ENCODE results near the gene TMC5. TPM values are rescaled to one million over a fixed set of nuclear protein-coding genes. Genes with fewer than 3 reads are reported as not detected.

The TMC5 gene
- total RNA-seq, 1 experiment from 2014 or later, result 1.2 TPM

GRCh38 chr16:19479302-19479721 lies 61.6 kb downstream of the TMC5 start:
- no peak for TF ChIP-seq CTCF (conservative IDR thresholded peaks at IDR 0.05)
- no peak for DNase-seq
- no peak overlapping the region for H2BK15ac ChIP-seq (ENCODE audit: low read depth, low read length)

More at GRCh38 chr16:19479302-19479721, 61.6 kb downstream of the TMC5 start:
- no peak overlapping the region for H2BK12ac ChIP-seq (ENCODE audit: insufficient read length, low read depth, low read length)
- H2BK120ac ChIP-seq (ENCODE audit: low read depth, low read length, poor library complexity, severe bottlenecking), result no peak overlapping the region
- H4K91ac ChIP-seq (ENCODE audit: insufficient read length, low read depth, low read length), result no peak overlapping the region
- no peaks in the 10 kb centered on the region for H3K79me1 ChIP-seq (ENCODE audit: insufficient read depth, low read depth, low read length, poor library complexity, severe bottlenecking)
- peaks cover under 1% of the 10 kb centered on the region; the same call in 1 of the 2 replicates for H3K27me3 Mint-ChIP-seq (ENCODE audit: low read depth)
- no peak overlapping the region for H3K27ac Mint-ChIP-seq
- no peaks in the 10 kb centered on the region; a peak in 1 of 5 replicates for H3K9me3 Mint-ChIP-seq
- H3K4me3 Mint-ChIP-seq, result no peak overlapping the region
- H3K9me3 ChIP-seq (ENCODE audit: control insufficient read depth, low read depth, low read length), result no peaks in the 10 kb centered on the region
- H3K14ac ChIP-seq (ENCODE audit: insufficient read depth, low read length), result no peak overlapping the region
- no peak overlapping the region for H2AK5ac ChIP-seq (ENCODE audit: insufficient read length, low read length)
- H3K36me3 Mint-ChIP-seq (ENCODE audit: insufficient read depth in 1 of 3, low read depth in 3 of 3), result peaks cover 0 to 2% (median 0%) of the 10 kb centered on the region in 3 experiments; a peak in 2 of 7 replicates
- no peaks in the 10 kb centered on the region for H3K79me2 ChIP-seq (ENCODE audit: insufficient read depth, low read length)
- H3T11ph ChIP-seq (ENCODE audit: low read length), result no peak overlapping the region
- no peak overlapping the region for H2BK20ac ChIP-seq (ENCODE audit: low read depth, low read length, poor library complexity, severe bottlenecking)
- WGBS (ENCODE audit: extremely low coverage, insufficient read length, low lambda C conversion rate), result no CpG with 5 or more reads among the region's 3 CpGs
- H3K9ac ChIP-seq (ENCODE audit: extremely low read depth, insufficient read length, low read length), result no peak overlapping the region
- no peak overlapping the region for H3K23ac ChIP-seq (ENCODE audit: insufficient read length, low read depth, low read length)
- no peak overlapping the region for H4K8ac ChIP-seq (replicated peaks; ENCODE audit: insufficient read length, low read depth, low read length)
- no peaks in the 10 kb centered on the region for H3K23me2 ChIP-seq (ENCODE audit: insufficient read length, low read depth, low read length, poor library complexity, severe bottlenecking)
- H3K4ac ChIP-seq (ENCODE audit: low read depth, low read length), result no peak overlapping the region
- H3K4me1 ChIP-seq (ENCODE audit: insufficient read depth, low read length), result no peaks in the 10 kb centered on the region
- H3K18ac ChIP-seq (ENCODE audit: insufficient read length, low read depth, low read length), result no peak overlapping the region
- peaks cover 2% of the 10 kb centered on the region for H4K20me1 ChIP-seq (ENCODE audit: control insufficient read depth, insufficient read depth, insufficient read length)
- no peak overlapping the region for H3K56ac ChIP-seq (ENCODE audit: insufficient read length, low read depth, low read length)
- no peak overlapping the region for H2AFZ ChIP-seq (ENCODE audit: low read length)
- no peak overlapping the region for H2BK5ac ChIP-seq (ENCODE audit: insufficient read length, low read length)
- no peak overlapping the region for H3K4me2 ChIP-seq (ENCODE audit: insufficient read depth, insufficient read length, low read length)
- peaks cover 9 to 10% of the 10 kb centered on the region in 2 experiments; a peak in 3 of 4 replicates for H3K4me1 Mint-ChIP-seq
- no peak overlapping the region for H3K27ac ChIP-seq (ENCODE audit: insufficient read length, low read depth, low read length)
- no peak overlapping the region for H4K5ac ChIP-seq (ENCODE audit: insufficient read length, low read depth, low read length)
- no peaks in the 10 kb centered on the region for H3K27me3 ChIP-seq (ENCODE audit: insufficient read depth, low read length)
